ENCODE results near the gene CCT3.

- TF ChIP-seq CTCF (IDR thresholded peaks at IDR 0.05) (no peak), EZH2 (IDR thresholded peaks at IDR 0.05; ENCODE audit: borderline replicate concordance, insufficient read depth, low read depth, low read length, poor library complexity, severe bottlenecking) (no peak)
Measured at GRCh38 chr1:156365754-156366153, 27.7 kb upstream of the CCT3 start.

Measured in B cell (primary cell).